ENCODE measurements around the gene FREM2. TPM values are rescaled to one million over a fixed set of nuclear protein-coding genes. Genes with fewer than 3 reads are reported as not detected.

Gene FREM2
- total and polyA plus RNA-seq, 2 experiments from 2014 or later: 2.4 to 29.8 TPM

- Histone ChIP-seq H2AFZ (no peak overlapping the region), H3K36me3 (ENCODE audit: insufficient read depth) (no peaks in the 10 kb centered on the region; the same call in 1 of the 2 replicates), H3K27me3 (ENCODE audit: insufficient read depth) (no peaks in the 10 kb centered on the region), H3K27ac (ENCODE audit: low read depth) (no peak overlapping the region), H4K20me1 (replicated peaks; ENCODE audit: insufficient read depth) (no peaks in the 10 kb centered on the region), H3K79me2 (replicated peaks; ENCODE audit: insufficient read depth) (no peaks in the 10 kb centered on the region), H3K4me2 (no peak overlapping the region), H3K4me1 (ENCODE audit: insufficient read depth) (no peaks in the 10 kb centered on the region), H3K9me2 (ENCODE audit: insufficient read depth) (no peaks in the 10 kb centered on the region), H3K4me3 (no peak overlapping the region), H3F3A (replicated peaks; ENCODE audit: low read depth) (no peaks in the 10 kb centered on the region)
- no peak for DNase-seq (ENCODE audit: low spot score)
- Mint-ChIP-seq H3K4me1 (peaks cover 9% of the 10 kb centered on the region), H3K36me3 (ENCODE audit: low read depth) (peaks cover 15% of the 10 kb centered on the region; the same call in 2 of the 3 replicates), H3K27me3 (ENCODE audit: insufficient read depth, low read depth, poor library complexity) (no peaks in the 10 kb centered on the region), H3K9me3 (no peaks in the 10 kb centered on the region), H3K27ac (no peak overlapping the region), H3K4me3 (no peak overlapping the region)
- TF ChIP-seq POLR2AphosphoS5 (IDR thresholded peaks at IDR 0.05; ENCODE audit: low read depth) (no peak), NANOG (IDR thresholded peaks at IDR 0.05; ENCODE audit: borderline replicate concordance) (no peak), ZNF462 (CRISPR knock-in tag; IDR thresholded peaks at IDR 0.05) (no peak), EZH2 (IDR thresholded peaks at IDR 0.05; ENCODE audit: low read depth, unreplicated experiment) (no peak), JUNB (IDR thresholded peaks at IDR 0.05; ENCODE audit: unreplicated experiment) (no peak), STAT1 (IDR thresholded peaks at IDR 0.05; ENCODE audit: unreplicated experiment) (no peak), EZH2phosphoT487 (IDR thresholded peaks at IDR 0.05; ENCODE audit: unreplicated experiment) (no peak), ZNF331 (CRISPR knock-in tag; IDR thresholded peaks at IDR 0.05; ENCODE audit: low read depth) (no peak), CREB1 (CRISPR knock-in tag; IDR thresholded peaks at IDR 0.05; ENCODE audit: low read depth) (no peak), ETS1 (IDR thresholded peaks at IDR 0.05) (no peak), ZNF114 (CRISPR knock-in tag; IDR thresholded peaks at IDR 0.05) (no peak), CTCF (conservative IDR thresholded peaks at IDR 0.05; ENCODE audit: low read depth in 2 of 2) (no peak)
- TF ChIP-seq, protein P1, sequence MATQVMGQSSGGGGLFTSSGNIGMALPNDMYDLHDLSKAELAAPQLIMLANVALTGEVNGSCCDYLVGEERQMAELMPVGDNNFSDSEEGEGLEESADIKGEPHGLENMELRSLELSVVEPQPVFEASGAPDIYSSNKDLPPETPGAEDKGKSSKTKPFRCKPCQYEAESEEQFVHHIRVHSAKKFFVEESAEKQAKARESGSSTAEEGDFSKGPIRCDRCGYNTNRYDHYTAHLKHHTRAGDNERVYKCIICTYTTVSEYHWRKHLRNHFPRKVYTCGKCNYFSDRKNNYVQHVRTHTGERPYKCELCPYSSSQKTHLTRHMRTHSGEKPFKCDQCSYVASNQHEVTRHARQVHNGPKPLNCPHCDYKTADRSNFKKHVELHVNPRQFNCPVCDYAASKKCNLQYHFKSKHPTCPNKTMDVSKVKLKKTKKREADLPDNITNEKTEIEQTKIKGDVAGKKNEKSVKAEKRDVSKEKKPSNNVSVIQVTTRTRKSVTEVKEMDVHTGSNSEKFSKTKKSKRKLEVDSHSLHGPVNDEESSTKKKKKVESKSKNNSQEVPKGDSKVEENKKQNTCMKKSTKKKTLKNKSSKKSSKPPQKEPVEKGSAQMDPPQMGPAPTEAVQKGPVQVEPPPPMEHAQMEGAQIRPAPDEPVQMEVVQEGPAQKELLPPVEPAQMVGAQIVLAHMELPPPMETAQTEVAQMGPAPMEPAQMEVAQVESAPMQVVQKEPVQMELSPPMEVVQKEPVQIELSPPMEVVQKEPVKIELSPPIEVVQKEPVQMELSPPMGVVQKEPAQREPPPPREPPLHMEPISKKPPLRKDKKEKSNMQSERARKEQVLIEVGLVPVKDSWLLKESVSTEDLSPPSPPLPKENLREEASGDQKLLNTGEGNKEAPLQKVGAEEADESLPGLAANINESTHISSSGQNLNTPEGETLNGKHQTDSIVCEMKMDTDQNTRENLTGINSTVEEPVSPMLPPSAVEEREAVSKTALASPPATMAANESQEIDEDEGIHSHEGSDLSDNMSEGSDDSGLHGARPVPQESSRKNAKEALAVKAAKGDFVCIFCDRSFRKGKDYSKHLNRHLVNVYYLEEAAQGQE (IDR thresholded peaks at IDR 0.05; ENCODE audit: unreplicated experiment): no peak
- ATAC-seq: no peak
Measured at GRCh38 chr13:38849315-38849714, 162.4 kb downstream of the FREM2 start.

Measured in GM23338 (cell line).